Measurements from ENCODE around the gene UGT2A3.
"Not testable (repeated sequence)": the region's sequence is repeated elsewhere in the genome, so short reads cannot be mapped to it uniquely, and the experiment has no call there.

Gene UGT2A3

DNA sequence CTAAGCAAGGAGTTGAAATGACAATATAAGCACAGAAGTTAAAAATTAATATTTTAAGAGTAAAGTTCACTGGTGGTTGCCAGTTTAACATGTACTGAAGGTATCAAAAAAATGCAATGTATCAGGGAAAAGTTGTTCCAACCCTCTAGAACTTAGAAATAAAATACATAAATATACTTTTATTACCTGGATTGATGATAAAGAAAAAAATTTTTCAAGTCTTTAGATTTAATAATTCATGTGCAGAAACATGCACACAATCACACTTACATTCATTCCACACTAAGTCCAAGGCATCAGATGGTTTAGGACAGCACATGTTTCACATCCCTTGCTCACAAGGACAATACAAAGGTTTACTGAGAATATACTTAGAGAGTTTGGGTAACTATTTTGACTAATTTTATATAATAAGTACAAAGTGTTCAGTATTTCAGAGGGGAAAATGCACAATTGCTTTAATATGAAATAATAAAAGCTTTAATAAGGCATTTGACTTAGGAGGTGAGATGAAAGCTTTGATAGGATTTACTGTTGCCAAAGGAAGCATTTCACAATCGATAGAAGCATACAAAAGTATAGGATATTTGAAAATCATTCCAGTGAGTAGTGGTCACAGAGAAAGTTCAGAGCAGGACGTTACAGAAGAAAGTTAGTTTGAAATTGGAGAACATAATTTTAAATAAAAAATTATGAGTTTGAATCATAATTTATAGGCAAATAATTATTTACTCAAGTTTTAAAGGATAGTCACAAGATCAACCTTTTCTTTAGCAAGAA is 392 bp upstream of the UGT2A3 start:
- no peak overlapping the region for H3K27ac ChIP-seq
- no peak for DNase-seq (ENCODE audit: low spot score)
- ChIA-PET POLR2A (ENCODE audit: low non-redundant PET) (no interaction called here), CTCF (no interaction called here)
- TF ChIP-seq, protein P1, sequence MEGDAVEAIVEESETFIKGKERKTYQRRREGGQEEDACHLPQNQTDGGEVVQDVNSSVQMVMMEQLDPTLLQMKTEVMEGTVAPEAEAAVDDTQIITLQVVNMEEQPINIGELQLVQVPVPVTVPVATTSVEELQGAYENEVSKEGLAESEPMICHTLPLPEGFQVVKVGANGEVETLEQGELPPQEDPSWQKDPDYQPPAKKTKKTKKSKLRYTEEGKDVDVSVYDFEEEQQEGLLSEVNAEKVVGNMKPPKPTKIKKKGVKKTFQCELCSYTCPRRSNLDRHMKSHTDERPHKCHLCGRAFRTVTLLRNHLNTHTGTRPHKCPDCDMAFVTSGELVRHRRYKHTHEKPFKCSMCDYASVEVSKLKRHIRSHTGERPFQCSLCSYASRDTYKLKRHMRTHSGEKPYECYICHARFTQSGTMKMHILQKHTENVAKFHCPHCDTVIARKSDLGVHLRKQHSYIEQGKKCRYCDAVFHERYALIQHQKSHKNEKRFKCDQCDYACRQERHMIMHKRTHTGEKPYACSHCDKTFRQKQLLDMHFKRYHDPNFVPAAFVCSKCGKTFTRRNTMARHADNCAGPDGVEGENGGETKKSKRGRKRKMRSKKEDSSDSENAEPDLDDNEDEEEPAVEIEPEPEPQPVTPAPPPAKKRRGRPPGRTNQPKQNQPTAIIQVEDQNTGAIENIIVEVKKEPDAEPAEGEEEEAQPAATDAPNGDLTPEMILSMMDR (conservative IDR thresholded peaks at IDR 0.05; ENCODE audit: low read depth) = no peak

DNA sequence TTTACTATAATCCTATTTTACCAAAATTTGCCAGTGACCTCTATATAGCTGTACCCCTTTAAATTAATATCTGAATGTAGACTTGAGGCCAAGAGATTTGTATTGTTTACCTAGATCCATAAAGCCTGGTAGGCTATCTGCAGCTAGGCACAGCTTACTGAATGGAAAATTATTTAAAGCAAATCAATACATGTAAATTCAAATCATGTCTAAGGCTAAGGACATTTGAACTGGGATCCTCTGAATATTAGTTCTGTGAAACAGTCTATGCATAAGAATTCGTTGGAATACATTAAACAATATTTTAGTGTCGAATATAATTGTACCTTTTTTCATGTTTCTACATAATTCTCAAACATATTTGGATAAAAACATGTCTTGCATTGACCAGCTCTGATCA is 1.6 kb downstream of the UGT2A3 start:
- H3K27ac ChIP-seq = no peak overlapping the region
- CTCF ChIA-PET = no interaction called here
- POLR2A ChIA-PET (ENCODE audit: low non-redundant PET) = no interaction called here
- TF ChIP-seq, protein P1 (conservative IDR thresholded peaks at IDR 0.05; ENCODE audit: low read depth) = no peak
- DNase-seq (ENCODE audit: low spot score) = no peak

DNA sequence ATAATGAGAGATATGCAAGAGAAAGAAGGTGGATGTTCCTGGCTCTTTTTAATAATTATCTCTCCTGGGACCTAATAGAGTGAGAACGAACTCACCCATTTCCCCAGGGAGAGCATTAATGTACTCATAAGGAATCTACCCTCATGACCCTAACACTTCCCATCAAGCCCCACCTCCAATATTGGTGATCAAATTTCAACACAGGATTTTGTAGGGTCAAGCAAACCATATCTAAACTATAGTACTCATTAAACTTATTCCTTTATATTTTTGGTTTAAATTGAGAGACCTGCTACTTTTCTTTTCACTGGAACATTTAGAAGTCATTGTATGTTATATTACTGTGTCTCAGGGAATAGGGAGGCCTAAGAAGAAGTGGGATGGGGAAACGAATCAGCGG is 2.6 kb downstream of the UGT2A3 start:
- H3K27ac ChIP-seq = no peak overlapping the region
- TF ChIP-seq, protein P1 (conservative IDR thresholded peaks at IDR 0.05; ENCODE audit: low read depth) = no peak
- ChIA-PET CTCF (no interaction called here), POLR2A (ENCODE audit: low non-redundant PET) (no interaction called here)
- no peak for DNase-seq (ENCODE audit: low spot score)

DNA sequence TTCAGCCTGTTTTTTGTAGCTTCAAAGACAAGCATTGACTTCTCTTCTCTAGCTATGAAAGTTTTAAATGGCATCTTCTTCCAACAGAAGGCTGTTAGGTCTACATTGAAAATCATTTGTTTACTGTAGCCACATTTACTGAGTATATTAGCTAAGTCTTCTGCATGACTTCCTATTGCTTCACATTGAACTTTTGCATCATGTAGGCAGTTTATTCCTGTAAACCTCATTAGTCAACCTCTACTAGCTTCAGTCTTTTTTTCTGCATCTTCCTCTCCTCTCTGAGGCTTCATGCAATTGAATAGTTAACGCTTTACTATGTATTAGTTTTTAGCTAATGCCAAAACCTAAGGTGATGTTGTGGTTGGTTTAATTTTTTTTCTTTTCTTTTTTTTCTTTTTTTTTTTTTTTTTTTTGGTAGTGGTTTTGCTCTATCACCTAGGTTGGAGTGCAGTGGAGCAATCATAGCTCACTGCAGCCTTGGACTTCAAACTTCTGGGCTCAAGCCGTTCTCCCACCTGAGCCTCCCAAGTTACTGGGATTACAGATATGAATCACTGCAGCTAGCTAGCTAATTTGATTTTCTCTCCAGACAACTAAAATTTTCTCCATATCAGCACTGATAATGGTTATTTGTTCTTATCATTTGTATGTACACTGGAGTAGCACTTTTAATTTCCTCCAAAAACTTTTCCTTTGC is 3.4 kb downstream of the UGT2A3 start:
- CTCF ChIA-PET = interaction anchor here (0.6 kb wide), 1 partner anchor 75 kb away, joined by 3 read pairs; no protein-coding TSS in a partner anchor
- POLR2A ChIA-PET (ENCODE audit: low non-redundant PET) = no interaction called here
- DNase-seq (ENCODE audit: low spot score) = no peak

DNA sequence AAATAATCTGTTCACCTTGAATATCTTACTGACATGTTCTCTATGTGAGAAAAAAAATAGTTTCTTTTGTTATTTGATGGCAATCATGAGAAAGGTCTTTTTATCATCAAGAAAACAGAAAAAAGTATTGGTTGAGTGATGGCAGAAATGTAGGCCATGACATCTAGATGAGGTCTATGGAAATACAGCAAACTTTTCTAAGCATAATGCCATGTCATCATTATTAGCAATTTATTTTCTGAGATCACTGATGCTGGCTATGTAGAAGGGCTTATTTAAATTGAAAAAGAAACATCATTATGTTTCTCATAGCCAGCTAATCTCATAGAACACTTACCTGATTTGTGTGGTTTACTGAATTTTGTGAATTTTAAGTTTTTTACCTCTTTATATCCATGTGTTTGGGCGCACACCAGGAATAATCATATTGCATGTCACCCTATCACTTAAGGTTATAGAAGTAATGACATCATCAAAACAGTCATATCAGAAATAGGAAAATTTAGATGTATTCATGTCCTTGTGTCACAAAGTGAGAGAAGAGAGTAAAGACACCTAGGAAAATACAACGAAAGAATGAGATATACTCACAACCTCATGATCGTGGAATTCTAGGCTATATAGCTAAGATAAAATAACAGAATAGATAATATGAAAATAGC is 22.4 kb downstream of the UGT2A3 start:
- TF ChIP-seq, protein P1 (conservative IDR thresholded peaks at IDR 0.05; ENCODE audit: low read depth) = no peak
- no peak overlapping the region for H3K27ac ChIP-seq
- POLR2A ChIA-PET (ENCODE audit: low non-redundant PET) = no interaction called here
- DNase-seq (ENCODE audit: low spot score) = no peak
- CTCF ChIA-PET = no interaction called here

More for the DNA sequence above, 3.4 kb downstream of the UGT2A3 start:
- no peak overlapping the region for H3K27ac ChIP-seq
- TF ChIP-seq, protein P1 (conservative IDR thresholded peaks at IDR 0.05; ENCODE audit: low read depth) = no peak

DNA sequence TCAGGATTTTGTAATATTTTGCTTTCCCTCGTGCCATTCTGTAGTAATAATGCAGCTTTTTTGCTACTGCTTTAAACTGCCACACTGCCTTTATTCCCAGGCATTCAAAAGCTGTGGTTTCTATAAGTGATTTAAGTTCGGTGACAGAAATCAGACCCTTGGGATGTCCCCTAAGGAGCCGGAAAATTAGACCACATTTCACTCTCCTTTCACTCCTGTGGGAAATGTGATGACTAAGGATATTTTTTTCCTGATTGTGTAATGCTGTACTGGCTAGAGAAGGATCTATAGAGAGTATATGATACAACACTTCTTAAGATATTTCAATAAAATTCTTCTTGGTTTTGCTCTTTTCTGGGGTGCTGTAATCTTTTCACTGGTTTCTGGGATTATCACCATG is 24.4 kb downstream of the UGT2A3 start:
- TF ChIP-seq, protein P1 (conservative IDR thresholded peaks at IDR 0.05; ENCODE audit: low read depth) = no peak
- no peak overlapping the region for H3K27ac ChIP-seq
- ChIA-PET POLR2A (ENCODE audit: low non-redundant PET) (no interaction called here), CTCF (no interaction called here)
- no peak for DNase-seq (ENCODE audit: low spot score)

DNA sequence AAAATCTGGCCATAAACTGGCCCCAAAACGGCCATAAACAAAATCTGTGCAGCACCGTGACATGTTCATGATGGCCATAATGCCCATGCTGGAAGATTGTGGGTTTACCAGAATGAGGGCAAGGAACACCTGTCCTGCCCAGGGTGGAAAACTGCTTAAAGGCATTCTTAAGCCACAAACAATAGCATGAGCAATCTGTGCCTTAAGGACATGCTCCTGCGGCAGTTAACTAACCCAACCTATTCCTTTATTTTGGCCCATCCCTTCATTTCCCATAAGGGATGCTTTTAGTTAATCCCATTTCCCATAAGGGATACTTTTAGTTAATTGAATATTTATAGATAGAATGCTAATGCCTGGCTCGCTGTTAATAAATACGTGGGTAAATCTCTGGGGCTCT is 29.4 kb downstream of the UGT2A3 start:
- POLR2A ChIA-PET (ENCODE audit: low non-redundant PET); H3K27ac ChIP-seq; DNase-seq (ENCODE audit: low spot score); CTCF ChIA-PET: not testable (repeated sequence)
